Neural progenitor cell (in vitro differentiated cells): ENCODE data around the gene GRIK2. TPM values are rescaled to one million over a fixed set of nuclear protein-coding genes. Genes with fewer than 3 reads are reported as not detected.

Experiments
- DNase-seq: peaks from one replicate; pipeline ENCODE4 v3.0.0-alpha.2; 2016; ENCODE audit warnings: low spot score
- H2AFZ ChIP-seq: fragments of 200-600 bp; sonication (generic); replicated peaks from 2 replicates; pipeline ENCODE4 v1.6.1; 2016; ENCODE audit warnings: antibody characterized with exemption
- H3F3A ChIP-seq: fragments of 200-600 bp; sonication (generic); 2 replicates; pipeline ENCODE4 v1.6.1; 2016; ENCODE audit warnings: antibody characterized with exemption, low read depth
- H3K27ac ChIP-seq: fragments of 200-600 bp; sonication (generic); 2 replicates; pipeline ENCODE4 v1.5.1; 2016; ENCODE audit warnings: mild to moderate bottlenecking
- H3K27me3 ChIP-seq: fragments of 200-600 bp; sonication (generic); 2 replicates; pipeline ENCODE4 v1.6.1; 2016; ENCODE audit warnings: mild to moderate bottlenecking, moderate library complexity
- H3K36me3 ChIP-seq: fragments of 200-600 bp; sonication (generic); 2 replicates; pipeline ENCODE4 v1.5.1; 2016
- H3K4me1 ChIP-seq: fragments of 200-600 bp; sonication (generic); 2 replicates; pipeline ENCODE4 v1.6.1; 2016; ENCODE audit warnings: mixed run types
- H3K4me2 ChIP-seq: fragments of 200-600 bp; sonication (generic); 2 replicates; pipeline ENCODE4 v1.6.1; 2016
- H3K4me3 ChIP-seq: fragments of 200-600 bp; sonication (generic); 2 replicates; pipeline ENCODE4 v1.5.1; 2016
- H3K79me2 ChIP-seq: fragments of 200-600 bp; sonication (generic); 2 replicates; pipeline ENCODE4 v1.6.1; 2016; ENCODE audit warnings: low read depth
- H3K9ac ChIP-seq: fragments of 200-600 bp; sonication (generic); 2 replicates; pipeline ENCODE4 v1.6.1; 2016
- H3K9me3 ChIP-seq: fragments of 200-600 bp; sonication (generic); 2 replicates; pipeline ENCODE4 v1.5.1; 2016; ENCODE audit warnings: low read depth
- H4K20me1 ChIP-seq: fragments of 200-600 bp; sonication (generic); 2 replicates; pipeline ENCODE4 v1.6.1; 2016; ENCODE audit warnings: low read depth
- H3K27ac Mint-ChIP-seq: 3 replicates; pipeline ENCODE4 v1.8.0; 2021; ENCODE audit warnings: mixed read lengths
- H3K27me3 Mint-ChIP-seq: 2 replicates; pipeline ENCODE4 v1.8.0; 2022; ENCODE audit warnings: low read depth, mild to moderate bottlenecking, inconsistent platforms, moderate library complexity, mixed read lengths; ENCODE audit not compliant: insufficient read depth
- H3K36me3 Mint-ChIP-seq: 3 replicates; pipeline ENCODE4 v1.8.0; 2021; ENCODE audit warnings: mixed read lengths
- H3K4me1 Mint-ChIP-seq: 3 replicates; pipeline ENCODE4 v1.8.0; 2021; ENCODE audit warnings: mixed read lengths
- H3K4me3 Mint-ChIP-seq: 3 replicates; pipeline ENCODE4 v1.8.0; 2021; ENCODE audit warnings: mild to moderate bottlenecking, moderate library complexity, mixed read lengths
- H3K9me3 Mint-ChIP-seq: 3 replicates; pipeline ENCODE4 v1.8.0; 2020; ENCODE audit warnings: mixed read lengths
- EZH2 ChIP-seq: fragments of 200-600 bp; sonication (generic); IDR thresholded peaks from 2 replicates; pipeline ENCODE4 v1.6.1; 2017; ENCODE audit warnings: antibody characterized with exemption, mild to moderate bottlenecking, moderate library complexity
- EZH2phosphoT487 ChIP-seq: fragments of 200-600 bp; sonication (generic); IDR thresholded peaks from 2 replicates; pipeline ENCODE4 v1.6.1; 2017; ENCODE audit warnings: antibody characterized with exemption
- total RNA-seq: library from RNA; depleted of rRNA; stranded (reverse); fragments of >200 nt; gene quantifications from 2 replicates; pipeline ENCODE4 v1.2.3, GENCODE V29; 2015; ENCODE audit warnings: low replicate concordance
- TF ChIP-seq, protein P1 (sequence below): fragments of 200-600 bp; sonication (generic); IDR thresholded peaks from 2 replicates; pipeline ENCODE4 v1.5.1; 2017; ENCODE audit warnings: antibody characterized with exemption, mild to moderate bottlenecking

GRIK2 gene
- total RNA-seq, 1 donor from 2014 or later: 0.88 TPM

DNA sequence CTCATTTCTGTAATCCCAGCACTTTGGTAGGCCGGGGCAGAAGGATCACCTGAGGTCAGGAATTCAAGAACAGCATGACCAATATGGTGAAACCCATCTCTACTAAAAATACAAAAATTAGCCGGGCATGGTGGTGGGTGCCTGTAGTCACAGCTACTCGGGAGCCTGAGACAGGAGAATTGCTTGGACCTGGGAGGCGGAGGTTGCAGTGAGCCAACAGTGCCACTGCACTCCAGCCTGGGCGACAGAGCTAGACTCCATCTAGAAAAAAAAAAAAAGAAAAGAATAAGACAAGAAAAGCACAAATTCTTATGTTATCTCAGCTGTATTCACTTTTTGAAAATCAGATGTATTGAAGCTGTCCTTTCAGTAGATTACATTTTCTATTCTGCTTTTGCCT lies 289.4 kb downstream of the GRIK2 start:
- Mint-ChIP-seq H3K36me3 (peaks cover 1% of the 10 kb centered on the region), H3K4me1 (no peaks in the 10 kb centered on the region), H3K27ac (no peak overlapping the region), H3K4me3 (no peak overlapping the region), H3K27me3 (no peaks in the 10 kb centered on the region), H3K9me3 (no peaks in the 10 kb centered on the region)
- H3K9ac ChIP-seq: no peak overlapping the region
- no peaks in the 10 kb centered on the region for H3K4me1 ChIP-seq
- H3K4me2 ChIP-seq: no peak overlapping the region
- no peaks in the 10 kb centered on the region for H3K9me3 ChIP-seq
- H3K27me3 ChIP-seq: no peaks in the 10 kb centered on the region
- no peaks in the 10 kb centered on the region for H3K79me2 ChIP-seq
- no peaks in the 10 kb centered on the region for H4K20me1 ChIP-seq
- no peak overlapping the region for H3K27ac ChIP-seq
- H3F3A ChIP-seq: no peaks in the 10 kb centered on the region
- H2AFZ ChIP-seq: no peak overlapping the region
- TF ChIP-seq EZH2: no peak
- TF ChIP-seq EZH2phosphoT487: no peak
- TF ChIP-seq, protein P1, sequence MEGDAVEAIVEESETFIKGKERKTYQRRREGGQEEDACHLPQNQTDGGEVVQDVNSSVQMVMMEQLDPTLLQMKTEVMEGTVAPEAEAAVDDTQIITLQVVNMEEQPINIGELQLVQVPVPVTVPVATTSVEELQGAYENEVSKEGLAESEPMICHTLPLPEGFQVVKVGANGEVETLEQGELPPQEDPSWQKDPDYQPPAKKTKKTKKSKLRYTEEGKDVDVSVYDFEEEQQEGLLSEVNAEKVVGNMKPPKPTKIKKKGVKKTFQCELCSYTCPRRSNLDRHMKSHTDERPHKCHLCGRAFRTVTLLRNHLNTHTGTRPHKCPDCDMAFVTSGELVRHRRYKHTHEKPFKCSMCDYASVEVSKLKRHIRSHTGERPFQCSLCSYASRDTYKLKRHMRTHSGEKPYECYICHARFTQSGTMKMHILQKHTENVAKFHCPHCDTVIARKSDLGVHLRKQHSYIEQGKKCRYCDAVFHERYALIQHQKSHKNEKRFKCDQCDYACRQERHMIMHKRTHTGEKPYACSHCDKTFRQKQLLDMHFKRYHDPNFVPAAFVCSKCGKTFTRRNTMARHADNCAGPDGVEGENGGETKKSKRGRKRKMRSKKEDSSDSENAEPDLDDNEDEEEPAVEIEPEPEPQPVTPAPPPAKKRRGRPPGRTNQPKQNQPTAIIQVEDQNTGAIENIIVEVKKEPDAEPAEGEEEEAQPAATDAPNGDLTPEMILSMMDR: no peak
- no peaks in the 10 kb centered on the region for H3K36me3 ChIP-seq
- H3K4me3 ChIP-seq: no peak overlapping the region
- DNase-seq: no peak

DNA sequence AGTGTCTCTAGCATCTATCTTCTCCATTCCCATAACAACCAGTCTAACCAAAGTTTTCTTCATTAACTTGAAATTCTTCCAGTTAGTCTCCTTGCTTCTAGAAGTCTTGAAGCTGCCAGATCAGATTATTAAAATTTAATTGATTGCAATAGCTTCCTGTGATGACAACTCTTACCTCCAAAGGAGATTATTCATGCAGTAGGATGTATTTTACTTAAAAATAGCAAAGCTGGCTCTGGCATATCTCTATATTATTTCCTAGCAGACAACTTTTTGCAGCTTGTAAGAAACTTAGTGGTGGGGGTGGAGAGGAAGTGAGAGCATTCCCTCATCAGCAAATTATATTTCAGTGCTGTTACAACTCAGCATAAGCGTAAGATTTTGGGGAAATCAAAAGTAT lies 290.4 kb downstream of the GRIK2 start:
- H3F3A ChIP-seq: no peaks in the 10 kb centered on the region
- no peaks in the 10 kb centered on the region for H3K79me2 ChIP-seq
- no peak overlapping the region for H2AFZ ChIP-seq
- H3K27ac ChIP-seq: no peak overlapping the region
- Mint-ChIP-seq H3K27ac (no peak overlapping the region), H3K9me3 (no peaks in the 10 kb centered on the region), H3K27me3 (no peaks in the 10 kb centered on the region), H3K4me3 (no peak overlapping the region), H3K36me3 (peaks cover 1% of the 10 kb centered on the region), H3K4me1 (no peaks in the 10 kb centered on the region)
- H3K4me3 ChIP-seq: no peak overlapping the region
- no peaks in the 10 kb centered on the region for H3K9me3 ChIP-seq
- H4K20me1 ChIP-seq: no peaks in the 10 kb centered on the region
- TF ChIP-seq EZH2phosphoT487: no peak
- TF ChIP-seq EZH2: no peak
- TF ChIP-seq, protein P1: no peak
- H3K4me2 ChIP-seq: no peak overlapping the region
- H3K4me1 ChIP-seq: no peaks in the 10 kb centered on the region
- no peak overlapping the region for H3K9ac ChIP-seq
- H3K36me3 ChIP-seq: no peaks in the 10 kb centered on the region
- no peaks in the 10 kb centered on the region for H3K27me3 ChIP-seq
- no peak for DNase-seq

DNA sequence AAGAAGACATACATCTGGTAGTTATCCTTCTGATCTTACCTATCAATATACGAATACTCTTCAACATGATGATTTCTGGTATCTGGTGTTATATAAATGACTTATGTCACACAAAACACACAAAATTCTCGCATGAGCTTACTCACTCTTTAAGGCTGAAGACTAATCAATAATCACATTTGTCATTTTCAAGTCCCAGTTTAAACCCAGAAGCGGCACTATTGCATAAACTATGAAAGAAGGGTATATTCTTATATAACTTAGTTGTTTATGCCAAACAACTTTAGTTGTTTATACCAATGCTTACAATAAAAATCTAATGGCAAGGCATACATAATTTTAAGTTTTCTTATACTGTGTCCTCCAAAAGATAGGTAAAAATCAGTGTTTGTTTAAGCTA lies 293.1 kb downstream of the GRIK2 start:
- Histone ChIP-seq H3K4me2 (no peak overlapping the region), H3F3A (no peaks in the 10 kb centered on the region), H3K9ac (no peak overlapping the region), H3K27ac (no peak overlapping the region), H3K36me3 (no peaks in the 10 kb centered on the region), H3K79me2 (no peaks in the 10 kb centered on the region), H2AFZ (no peak overlapping the region), H3K4me3 (no peak overlapping the region), H3K9me3 (no peaks in the 10 kb centered on the region), H3K27me3 (no peaks in the 10 kb centered on the region), H4K20me1 (no peaks in the 10 kb centered on the region), H3K4me1 (no peaks in the 10 kb centered on the region)
- Mint-ChIP-seq H3K9me3 (no peaks in the 10 kb centered on the region), H3K4me1 (no peaks in the 10 kb centered on the region), H3K27ac (no peak overlapping the region), H3K27me3 (no peaks in the 10 kb centered on the region), H3K36me3 (no peaks in the 10 kb centered on the region), H3K4me3 (no peak overlapping the region)
- no peak for TF ChIP-seq EZH2
- no peak for TF ChIP-seq EZH2phosphoT487
- TF ChIP-seq, protein P1: no peak
- DNase-seq: no peak
